Type B pancreatic cell (in vitro differentiated cells): ENCODE measurements around the gene DDB1. TPM values are rescaled to one million over a fixed set of nuclear protein-coding genes. Genes with fewer than 3 reads are reported as not detected.

ENCODE experiments used
- DNase-seq: peaks from one replicate; pipeline ENCODE4 v3.0.0; 2021; ENCODE audit warnings: mixed read lengths; ENCODE audit not compliant: unreplicated experiment; ENCODE audit errors: extremely low spot score
- H3K27ac Mint-ChIP-seq: 2 replicates; pipeline ENCODE4 v1.8.0; 2021; ENCODE audit warnings: mild to moderate bottlenecking, mixed read lengths
- H3K27me3 Mint-ChIP-seq: 2 replicates; pipeline ENCODE4 v1.8.0; 2021; ENCODE audit warnings: mixed read lengths
- H3K36me3 Mint-ChIP-seq: 2 replicates; pipeline ENCODE4 v1.8.0; 2021; ENCODE audit warnings: mixed read lengths
- H3K4me1 Mint-ChIP-seq: one replicate; pipeline ENCODE4 v1.8.0; 2021; ENCODE audit warnings: mixed read lengths; ENCODE audit not compliant: unreplicated experiment
- H3K4me3 Mint-ChIP-seq: 2 replicates; pipeline ENCODE4 v1.8.0; 2021; ENCODE audit warnings: mild to moderate bottlenecking, mixed read lengths
- H3K9me3 Mint-ChIP-seq: 2 replicates; pipeline ENCODE4 v1.8.0; 2021; ENCODE audit warnings: mixed read lengths
- total RNA-seq: library from RNA; stranded (reverse); gene quantifications from 2 replicates; pipeline ENCODE4 v1.2.1, GENCODE V29; 2021; ENCODE audit warnings: low replicate concordance
- TF ChIP-seq, protein P1 (sequence below): fragments of 200-600 bp; sonication (generic); conservative IDR thresholded peaks from 2 replicates; pipeline ENCODE4 v1.5.0; 2021; ENCODE audit warnings: antibody characterized with exemption, mild to moderate bottlenecking

The DDB1 gene
- total RNA-seq, 1 donor from 2014 or later: 279 TPM

DNA sequence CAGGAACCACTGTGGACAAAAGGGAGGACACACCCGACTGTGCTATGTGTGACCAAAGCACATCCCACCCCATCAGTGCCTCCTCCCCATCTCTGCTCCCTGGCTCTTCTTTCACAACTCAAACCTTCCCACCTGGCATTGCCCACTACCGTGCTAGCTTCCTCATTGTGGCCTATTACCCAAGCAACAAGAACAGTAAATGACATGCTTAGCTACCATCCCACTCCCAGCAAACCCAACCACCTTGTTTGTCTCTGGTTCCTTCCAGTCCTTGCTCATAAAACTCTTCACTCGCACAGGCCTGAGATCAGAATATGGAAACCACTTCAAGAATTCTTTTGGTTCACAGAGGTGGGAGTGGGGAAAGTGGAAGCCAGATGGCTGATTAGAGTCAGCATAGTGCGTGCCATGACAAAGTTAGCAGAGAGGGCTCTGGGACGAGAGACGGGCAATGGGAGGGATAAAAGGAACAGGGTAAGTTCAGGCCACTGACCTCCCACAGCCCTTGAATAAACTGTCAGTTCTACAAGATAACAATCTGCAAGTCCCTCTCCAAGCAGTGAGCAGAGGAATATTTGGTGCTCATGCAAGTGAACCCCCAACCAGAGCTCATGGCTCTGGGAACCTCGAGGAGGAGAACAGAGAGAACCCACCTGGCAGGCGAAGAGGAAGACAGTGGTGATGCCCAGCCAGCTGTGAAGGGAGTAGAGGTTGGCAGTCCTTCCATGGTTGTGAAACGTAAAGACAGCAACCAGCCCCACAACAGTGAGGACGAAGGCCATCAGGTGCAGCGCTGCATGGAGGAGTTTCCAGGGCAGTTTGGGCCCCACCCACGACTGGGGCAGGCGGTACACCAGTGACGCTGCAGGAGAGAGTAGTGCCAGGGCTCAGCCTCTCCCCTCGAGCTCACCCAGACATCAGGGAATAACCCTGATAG is 20.5 kb upstream of the DDB1 start:
- Mint-ChIP-seq H3K36me3 (peaks cover 10% of the 10 kb centered on the region), H3K4me1 (no peaks in the 10 kb centered on the region), H3K9me3 (no peaks in the 10 kb centered on the region), H3K4me3 (no peak overlapping the region), H3K27ac (peak overlapping the region; percentile 34), H3K27me3 (no peaks in the 10 kb centered on the region)
- TF ChIP-seq, protein P1, sequence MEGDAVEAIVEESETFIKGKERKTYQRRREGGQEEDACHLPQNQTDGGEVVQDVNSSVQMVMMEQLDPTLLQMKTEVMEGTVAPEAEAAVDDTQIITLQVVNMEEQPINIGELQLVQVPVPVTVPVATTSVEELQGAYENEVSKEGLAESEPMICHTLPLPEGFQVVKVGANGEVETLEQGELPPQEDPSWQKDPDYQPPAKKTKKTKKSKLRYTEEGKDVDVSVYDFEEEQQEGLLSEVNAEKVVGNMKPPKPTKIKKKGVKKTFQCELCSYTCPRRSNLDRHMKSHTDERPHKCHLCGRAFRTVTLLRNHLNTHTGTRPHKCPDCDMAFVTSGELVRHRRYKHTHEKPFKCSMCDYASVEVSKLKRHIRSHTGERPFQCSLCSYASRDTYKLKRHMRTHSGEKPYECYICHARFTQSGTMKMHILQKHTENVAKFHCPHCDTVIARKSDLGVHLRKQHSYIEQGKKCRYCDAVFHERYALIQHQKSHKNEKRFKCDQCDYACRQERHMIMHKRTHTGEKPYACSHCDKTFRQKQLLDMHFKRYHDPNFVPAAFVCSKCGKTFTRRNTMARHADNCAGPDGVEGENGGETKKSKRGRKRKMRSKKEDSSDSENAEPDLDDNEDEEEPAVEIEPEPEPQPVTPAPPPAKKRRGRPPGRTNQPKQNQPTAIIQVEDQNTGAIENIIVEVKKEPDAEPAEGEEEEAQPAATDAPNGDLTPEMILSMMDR: no peak
- DNase-seq: no peak

DNA sequence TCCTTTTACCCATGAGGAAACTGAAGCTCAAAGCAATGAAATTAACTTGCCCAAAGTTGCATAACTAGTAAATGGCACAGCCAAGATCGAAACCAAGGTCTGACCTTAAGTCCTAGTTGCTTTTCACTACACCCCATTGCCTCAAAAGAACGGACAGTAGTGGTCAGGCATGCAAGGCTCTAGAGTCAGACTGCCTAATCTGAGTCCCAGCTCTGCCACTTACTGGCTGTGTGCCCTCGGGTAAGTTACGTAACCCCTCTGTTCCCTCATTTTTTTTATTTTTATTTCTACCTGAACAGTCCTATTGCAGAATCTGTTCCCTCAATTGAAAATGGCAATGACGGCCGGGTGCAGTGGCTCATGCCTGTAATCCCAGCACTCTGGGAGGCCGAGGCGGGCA is 19.1 kb upstream of the DDB1 start:
- peaks cover 10% of the 10 kb centered on the region for H3K36me3 Mint-ChIP-seq
- TF ChIP-seq, protein P1: no peak
- no peaks in the 10 kb centered on the region for H3K27me3 Mint-ChIP-seq
- H3K27ac Mint-ChIP-seq: no peak overlapping the region
- no peak overlapping the region for H3K4me3 Mint-ChIP-seq
- no peak for DNase-seq
- no peaks in the 10 kb centered on the region for H3K4me1 Mint-ChIP-seq
- no peaks in the 10 kb centered on the region for H3K9me3 Mint-ChIP-seq

- no peak for DNase-seq
- peaks cover 10% of the 10 kb centered on the region for H3K36me3 Mint-ChIP-seq
- no peaks in the 10 kb centered on the region for H3K27me3 Mint-ChIP-seq
- no peaks in the 10 kb centered on the region for H3K9me3 Mint-ChIP-seq
- TF ChIP-seq, protein P1: no peak
- no peaks in the 10 kb centered on the region for H3K4me1 Mint-ChIP-seq
- no peak overlapping the region for H3K27ac Mint-ChIP-seq
- no peak overlapping the region for H3K4me3 Mint-ChIP-seq
Observed at GRCh38 chr11:61350803-61351202, 17.9 kb upstream of the DDB1 start.

DNA sequence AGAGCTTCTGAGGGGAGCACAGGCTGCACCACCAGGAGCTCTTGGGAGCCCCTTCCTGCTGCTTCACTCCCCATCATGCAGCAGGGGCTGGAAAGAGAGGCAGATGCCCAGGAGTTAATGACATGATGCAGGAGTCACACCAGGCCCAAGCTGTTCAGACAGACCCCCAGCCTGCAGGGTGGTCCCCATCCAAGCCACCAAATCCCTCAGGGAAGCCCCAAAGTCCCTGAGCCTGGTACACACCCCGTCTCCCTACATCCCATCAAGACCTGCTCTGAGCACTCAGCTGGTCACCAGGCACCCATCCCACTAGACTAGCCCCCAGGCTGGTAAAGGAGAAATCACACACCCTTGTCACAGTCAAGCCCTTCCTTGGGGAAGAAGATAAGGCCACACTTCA is 17.4 kb upstream of the DDB1 start:
- TF ChIP-seq, protein P1: no peak
- peaks cover 10% of the 10 kb centered on the region for H3K36me3 Mint-ChIP-seq
- H3K27ac Mint-ChIP-seq: no peak overlapping the region
- H3K27me3 Mint-ChIP-seq: no peaks in the 10 kb centered on the region
- no peak for DNase-seq
- no peaks in the 10 kb centered on the region for H3K9me3 Mint-ChIP-seq
- H3K4me1 Mint-ChIP-seq: no peaks in the 10 kb centered on the region
- H3K4me3 Mint-ChIP-seq: no peak overlapping the region

DNA sequence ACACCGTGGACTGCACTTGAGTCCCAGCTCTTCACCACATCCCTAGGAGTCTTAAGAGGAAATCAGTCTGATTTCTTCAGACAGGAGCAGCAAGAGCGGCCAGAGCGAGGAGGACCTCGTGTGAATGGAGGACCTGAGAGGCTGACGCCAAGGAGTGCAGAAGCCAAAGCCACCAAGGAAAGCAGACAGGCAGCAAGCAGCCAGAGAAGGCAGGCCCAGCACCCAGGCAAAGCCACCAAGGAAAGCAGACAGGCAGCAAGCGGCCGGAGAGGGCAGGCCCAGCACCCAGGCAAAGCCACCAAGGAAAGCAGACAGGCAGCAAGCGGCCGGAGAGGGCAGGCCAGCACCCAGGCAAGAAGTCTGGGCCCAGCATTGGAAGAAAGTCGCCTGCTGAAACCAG is 17.0 kb upstream of the DDB1 start:
- no peaks in the 10 kb centered on the region for H3K4me1 Mint-ChIP-seq
- H3K27me3 Mint-ChIP-seq: no peaks in the 10 kb centered on the region
- H3K4me3 Mint-ChIP-seq: no peak overlapping the region
- peaks cover 10% of the 10 kb centered on the region for H3K36me3 Mint-ChIP-seq
- DNase-seq: no peak
- TF ChIP-seq, protein P1: no peak
- H3K27ac Mint-ChIP-seq: no peak overlapping the region
- H3K9me3 Mint-ChIP-seq: no peaks in the 10 kb centered on the region
